ENCODE data around the gene ALDH1L1.

The ALDH1L1 gene

DNA sequence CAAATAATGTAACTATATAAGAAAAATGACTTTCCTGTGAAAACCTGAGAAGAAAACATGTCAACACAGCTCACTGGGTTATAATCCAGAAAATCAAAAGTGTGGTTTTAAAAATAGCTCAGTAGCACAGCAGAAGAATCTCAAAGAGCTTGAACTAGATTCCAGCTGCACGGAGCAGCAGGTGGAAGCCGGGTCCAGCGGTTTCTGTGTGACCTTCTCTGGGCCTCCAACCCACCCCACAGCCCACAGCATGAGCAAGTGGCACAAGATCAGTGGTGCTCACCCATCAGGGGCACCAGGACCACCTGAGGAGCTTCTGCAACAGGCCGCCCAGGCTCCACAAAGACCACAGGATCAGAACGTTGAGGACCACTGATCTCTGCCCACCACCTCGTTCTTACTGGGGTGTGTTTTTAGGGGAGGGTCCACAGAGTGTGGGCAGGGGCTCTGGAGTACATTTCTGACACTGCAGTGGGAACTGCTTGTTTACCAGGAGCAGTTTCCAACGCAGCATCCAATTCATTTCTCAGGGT is 119.7 kb downstream of the ALDH1L1 start:
- TF ChIP-seq CTCF (conservative IDR thresholded peaks at IDR 0.05), result no peak
- no peak overlapping the region for H3K27ac ChIP-seq

DNA sequence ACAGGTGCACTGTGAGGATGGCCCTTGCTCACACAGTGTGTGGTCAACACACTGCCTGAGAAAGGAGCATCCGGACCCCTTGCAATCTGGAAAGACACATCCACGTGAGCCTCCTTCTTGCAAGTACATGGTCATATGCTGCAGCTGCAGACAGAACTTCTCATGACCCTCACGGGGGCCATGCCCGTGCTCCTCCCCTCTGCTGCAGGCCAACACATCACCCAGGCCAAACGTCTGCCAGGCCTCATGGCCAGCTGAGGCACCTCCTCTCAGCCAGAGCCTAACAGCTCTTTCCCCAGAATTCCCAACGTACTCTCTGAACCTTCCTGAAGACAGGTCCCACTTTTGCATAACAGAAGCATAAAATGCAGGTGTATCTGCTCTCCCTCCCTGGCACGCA is 121.7 kb downstream of the ALDH1L1 start:
- TF ChIP-seq CTCF (conservative IDR thresholded peaks at IDR 0.05), result no peak
- no peak overlapping the region for H3K27ac ChIP-seq

GRCh38 chr3:126057936-126058335 is 122.5 kb downstream of the ALDH1L1 start:
- H3K27ac ChIP-seq, result no peak overlapping the region
- no peak for TF ChIP-seq CTCF (conservative IDR thresholded peaks at IDR 0.05)

GRCh38 chr3:126057501-126057819 is 122.9 kb downstream of the ALDH1L1 start:
- no peak for TF ChIP-seq CTCF (conservative IDR thresholded peaks at IDR 0.05)
- H3K27ac ChIP-seq, result no peak overlapping the region

GRCh38 chr3:126056681-126057500 is 123.5 kb downstream of the ALDH1L1 start:
- no peak overlapping the region for H3K27ac ChIP-seq
- TF ChIP-seq CTCF (conservative IDR thresholded peaks at IDR 0.05), result no peak

DNA sequence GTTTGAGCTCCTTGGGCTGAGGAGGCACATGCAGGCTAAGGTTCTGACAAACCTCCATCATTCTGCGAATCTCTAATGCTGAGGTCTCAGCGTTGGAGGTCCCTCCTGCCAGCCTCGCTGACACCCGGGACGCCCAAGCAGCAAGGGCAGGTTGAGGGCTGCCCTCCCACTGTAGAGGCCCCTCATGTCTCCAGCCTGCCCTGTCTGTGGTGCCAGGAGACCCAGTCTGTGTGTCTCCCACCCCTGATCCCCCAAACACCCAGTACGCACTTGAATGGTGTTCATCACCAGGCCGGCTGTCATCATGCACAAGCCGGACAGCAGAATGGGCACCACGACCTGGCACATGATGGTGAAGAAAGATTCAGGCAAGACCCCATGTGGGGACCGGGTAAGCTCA is 124.3 kb downstream of the ALDH1L1 start:
- no peak overlapping the region for H3K27ac ChIP-seq
- TF ChIP-seq CTCF (conservative IDR thresholded peaks at IDR 0.05), result no peak

- no peak overlapping the region for H3K27ac ChIP-seq
- no peak for TF ChIP-seq CTCF (conservative IDR thresholded peaks at IDR 0.05)
Measured at GRCh38 chr3:126054870-126055269, 125.5 kb downstream of the ALDH1L1 start.
